ENCODE measurements around the gene SP140. TPM values are rescaled to one million over a fixed set of nuclear protein-coding genes. Genes with fewer than 3 reads are reported as not detected.
"Not testable (repeated sequence)": the region's sequence is repeated elsewhere in the genome, so short reads cannot be mapped to it uniquely, and the experiment has no call there.

Gene SP140
- total and polyA plus RNA-seq, 8 donors = 0.12 to 1.5 (median 0.34) TPM

- DNase-seq (no peak), ATAC-seq (no peak), FAIRE-seq (no peak)
- Histone ChIP-seq H3K4me3 (no peak overlapping the region), H3K9me3 (no peaks in the 10 kb centered on the region), H3K27ac (no peak overlapping the region), H3K27me3 (no peaks in the 10 kb centered on the region), H3K4me1 (no peaks in the 10 kb centered on the region), H3K36me3 (no peaks in the 10 kb centered on the region)
- TF ChIP-seq, protein P1, sequence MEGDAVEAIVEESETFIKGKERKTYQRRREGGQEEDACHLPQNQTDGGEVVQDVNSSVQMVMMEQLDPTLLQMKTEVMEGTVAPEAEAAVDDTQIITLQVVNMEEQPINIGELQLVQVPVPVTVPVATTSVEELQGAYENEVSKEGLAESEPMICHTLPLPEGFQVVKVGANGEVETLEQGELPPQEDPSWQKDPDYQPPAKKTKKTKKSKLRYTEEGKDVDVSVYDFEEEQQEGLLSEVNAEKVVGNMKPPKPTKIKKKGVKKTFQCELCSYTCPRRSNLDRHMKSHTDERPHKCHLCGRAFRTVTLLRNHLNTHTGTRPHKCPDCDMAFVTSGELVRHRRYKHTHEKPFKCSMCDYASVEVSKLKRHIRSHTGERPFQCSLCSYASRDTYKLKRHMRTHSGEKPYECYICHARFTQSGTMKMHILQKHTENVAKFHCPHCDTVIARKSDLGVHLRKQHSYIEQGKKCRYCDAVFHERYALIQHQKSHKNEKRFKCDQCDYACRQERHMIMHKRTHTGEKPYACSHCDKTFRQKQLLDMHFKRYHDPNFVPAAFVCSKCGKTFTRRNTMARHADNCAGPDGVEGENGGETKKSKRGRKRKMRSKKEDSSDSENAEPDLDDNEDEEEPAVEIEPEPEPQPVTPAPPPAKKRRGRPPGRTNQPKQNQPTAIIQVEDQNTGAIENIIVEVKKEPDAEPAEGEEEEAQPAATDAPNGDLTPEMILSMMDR (IDR thresholded peaks at IDR 0.05) = no peak
- intact Hi-C loops (cut with DNase I) = no loop called here
- WGBS, 2 donors = 87 to 91% methylated on average over 21 to 23 of the region's 23 CpGs
Measured at GRCh38 chr2:230305416-230306275, 80.1 kb downstream of the SP140 start.

DNA sequence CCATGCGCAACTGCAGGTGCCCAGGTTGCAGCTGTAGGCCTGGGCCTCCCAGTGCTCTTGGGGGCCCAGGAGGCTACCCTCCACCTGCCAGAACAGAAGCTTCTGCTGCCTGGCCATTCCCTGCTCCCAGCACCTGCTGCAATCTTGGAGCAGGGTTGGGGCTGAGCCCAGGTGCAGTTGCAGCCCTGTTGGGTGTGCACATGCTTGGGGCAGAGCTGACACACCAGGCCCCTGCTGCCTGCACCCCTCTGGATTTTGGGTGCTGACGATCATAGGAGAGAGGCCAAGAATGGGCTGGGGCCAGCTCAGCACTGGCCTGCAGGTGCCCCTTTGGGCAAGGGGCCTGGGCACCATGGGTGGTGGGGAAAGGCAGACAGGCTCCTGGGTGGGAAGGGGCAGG lies 80.9 kb downstream of the SP140 start:
- no peaks in the 10 kb centered on the region for H3K27me3 ChIP-seq
- 87 to 91% methylated on average over 2 of the region's 2 CpGs for WGBS, 2 donors
- FAIRE-seq (no peak), ATAC-seq (no peak), DNase-seq (no peak)
- H3K9me3 ChIP-seq = no peaks in the 10 kb centered on the region
- TF ChIP-seq, protein P1 (IDR thresholded peaks at IDR 0.05) = no peak
- H3K4me3 ChIP-seq = no peak overlapping the region
- no peaks in the 10 kb centered on the region for H3K4me1 ChIP-seq
- no peak overlapping the region for H3K27ac ChIP-seq
- intact Hi-C loops (cut with DNase I) = no loop called here
- H3K36me3 ChIP-seq = no peaks in the 10 kb centered on the region

DNA sequence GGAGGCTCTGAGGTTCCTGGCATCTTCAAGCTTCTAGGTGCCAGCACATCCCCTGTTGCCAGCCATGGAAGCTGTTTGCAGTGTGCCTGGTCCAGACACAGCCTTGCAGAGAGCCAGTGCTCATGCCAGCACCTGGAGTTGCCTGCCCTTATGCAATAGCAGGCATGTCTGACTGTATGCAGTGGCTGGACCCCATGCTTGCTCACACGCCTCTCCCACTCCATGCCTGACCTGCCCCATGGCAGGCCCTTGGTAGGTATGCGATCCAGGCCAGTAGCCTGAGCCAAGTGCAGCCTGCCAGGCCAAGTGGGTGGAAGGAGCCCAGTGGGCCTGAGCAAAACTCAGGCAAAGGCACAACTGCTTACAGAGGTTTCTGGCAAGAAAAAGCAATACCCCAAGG lies 81.9 kb downstream of the SP140 start:
- Histone ChIP-seq H3K4me1 (no peaks in the 10 kb centered on the region), H3K36me3 (no peaks in the 10 kb centered on the region), H3K9me3 (no peaks in the 10 kb centered on the region), H3K27me3 (no peaks in the 10 kb centered on the region), H3K27ac (no peak overlapping the region), H3K4me3 (no peak overlapping the region)
- FAIRE-seq (no peak), ATAC-seq (no peak), DNase-seq (no peak)
- intact Hi-C loops (cut with DNase I) = no loop called here
- TF ChIP-seq, protein P1 (IDR thresholded peaks at IDR 0.05) = no peak
- 89 to 96% methylated on average over 2 of the region's 2 CpGs for WGBS, 2 donors

DNA sequence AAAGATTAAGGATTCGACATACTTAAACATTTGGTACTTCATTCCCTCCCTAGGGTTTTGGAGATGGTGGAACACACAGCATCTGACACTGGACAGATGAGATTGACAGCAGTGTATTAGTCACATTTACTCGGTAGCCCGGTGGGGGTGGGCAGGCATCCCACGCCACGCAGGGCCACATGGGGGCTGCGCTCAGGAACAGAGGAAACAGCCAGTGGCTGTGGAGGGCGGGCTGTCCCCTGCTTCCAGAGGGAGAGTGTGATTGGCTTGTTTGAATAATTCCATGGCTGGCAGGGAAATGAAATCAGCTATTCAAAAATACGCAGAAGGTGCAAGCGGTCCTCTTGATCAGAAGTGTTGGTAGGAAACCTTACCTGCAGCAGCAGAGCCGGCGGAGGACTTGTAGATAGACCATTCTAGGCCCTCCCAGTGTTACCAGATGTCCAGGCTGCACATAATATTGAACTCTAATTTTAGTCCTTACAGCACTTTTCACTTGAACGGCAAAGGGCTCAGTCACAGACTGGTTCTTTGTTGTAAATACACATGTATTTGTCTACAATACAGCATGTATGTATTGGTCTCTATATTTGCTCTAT lies 83.0 kb downstream of the SP140 start:
- no peaks in the 10 kb centered on the region for H3K9me3 ChIP-seq
- H3K27ac ChIP-seq = no peak overlapping the region
- H3K27me3 ChIP-seq = no peaks in the 10 kb centered on the region
- no peak for DNase-seq
- TF ChIP-seq, protein P1 (IDR thresholded peaks at IDR 0.05) = no peak
- intact Hi-C loops (cut with DNase I) = no loop called here
- H3K4me1 ChIP-seq = no peaks in the 10 kb centered on the region
- no peak for FAIRE-seq
- H3K36me3 ChIP-seq = no peaks in the 10 kb centered on the region
- H3K4me3 ChIP-seq = no peak overlapping the region
- WGBS, 2 donors = 79 to 84% methylated on average over 12 of the region's 12 CpGs
- ATAC-seq = no peak

- H3K4me3 ChIP-seq; intact Hi-C loops (cut with DNase I); H3K4me1 ChIP-seq; H3K27me3 ChIP-seq; FAIRE-seq; H3K9me3 ChIP-seq; ATAC-seq; H3K27ac ChIP-seq; DNase-seq; H3K36me3 ChIP-seq: not testable (repeated sequence)
- 78 to 100% methylated on average over 1 of the region's 5 CpGs for WGBS, 2 donors
Measured at GRCh38 chr2:230310792-230311191, 85.3 kb downstream of the SP140 start.

DNA sequence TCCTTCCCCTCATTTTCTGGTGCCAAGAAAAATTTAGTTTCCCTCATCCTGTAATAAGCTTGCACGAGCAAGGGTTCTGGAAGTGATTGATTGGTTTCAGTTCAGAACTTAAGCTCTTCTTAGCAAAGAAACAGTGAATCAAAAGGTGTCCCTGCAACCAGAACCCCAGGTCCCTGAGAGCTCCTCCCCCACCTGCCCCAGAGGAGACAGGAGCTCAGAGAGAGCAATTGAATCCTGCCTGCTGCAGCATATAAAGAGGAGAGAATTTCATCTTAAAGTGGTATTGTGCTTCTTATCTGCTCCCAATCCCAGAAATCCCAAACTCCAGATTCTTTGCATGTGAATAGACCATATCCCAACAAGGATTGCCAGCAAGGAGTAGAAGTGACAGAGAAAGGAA lies 86.1 kb downstream of the SP140 start:
- H3K4me3 ChIP-seq; intact Hi-C loops (cut with DNase I); ATAC-seq; H3K36me3 ChIP-seq; H3K27me3 ChIP-seq; FAIRE-seq; H3K27ac ChIP-seq; H3K4me1 ChIP-seq; H3K9me3 ChIP-seq; DNase-seq: not testable (repeated sequence)
- 41 to 56% methylated on average over 1 of the region's 1 CpG for WGBS, 2 donors
